Testis (tissue), 3 donors: Measurements from ENCODE around the gene CAMKK1. TPM values are rescaled to one million over a fixed set of nuclear protein-coding genes. Genes with fewer than 3 reads are reported as not detected.
A peak's percentile ranks its signal among the peaks of the same experiment; 100 is the strongest.

Experiments
- DNase-seq: peaks from one replicate; pipeline ENCODE4 v3.0.0-alpha.2; 2019
- H3K27ac ChIP-seq, 2 donors: fragments of 200-600 bp; sonication (generic); one replicate each; pipeline ENCODE4 v1.5.1; 2019
- H3K27me3 ChIP-seq: fragments of 200-600 bp; sonication (generic); one replicate; pipeline ENCODE4 v1.5.1; 2019
- H3K36me3 ChIP-seq: fragments of 200-600 bp; sonication (generic); one replicate; pipeline ENCODE4 v1.5.1; 2017; ENCODE audit warnings: low read depth; ENCODE audit errors: missing control alignments
- H3K4me1 ChIP-seq: fragments of 200-600 bp; sonication (generic); one replicate; pipeline ENCODE4 v1.5.1; 2019
- H3K4me3 ChIP-seq, 2 donors: fragments of 200-600 bp; sonication (generic); one replicate each; pipeline ENCODE4 v1.5.1; 2017 to 2019
- H3K9me3 ChIP-seq: fragments of 200-600 bp; sonication (generic); one replicate; pipeline ENCODE4 v1.5.1; 2017
- CTCF ChIP-seq, 3 experiments: fragments of 450-650 bp in 2 of 3; fragments of 200-600 bp in 1 of 3; sonication (generic) in 1 of 3; IDR thresholded peaks; one replicate each; pipeline ENCODE4 v1.5.1; 2016 to 2019; ENCODE audit warnings: antibody characterized with exemption in 3 of 3, mild to moderate bottlenecking in 2 of 3, moderate library complexity in 1 of 3
- POLR2A ChIP-seq: fragments of 450-650 bp; IDR thresholded peaks from one replicate; pipeline ENCODE4 v1.6.1; 2017; ENCODE audit warnings: antibody characterized with exemption, mild to moderate bottlenecking, moderate library complexity
- WGBS, 2 donors: methylation state at CpG; one replicate each; pipeline ENCODE4 v1.1.5; 2018; 5-methylcytosine and 5-hydroxymethylcytosine counted together
- intact Hi-C: fragments of 100-400 bp; cut with DNase I; formaldehyde crosslinking; loops from one replicate; pipeline ENCODE4 v1.15.1; 2023; ENCODE audit warnings: low total_unique reads
- polyA plus RNA-seq: library from polyadenylated mRNA; stranded (reverse); fragments of 350-450 nt; fragmentation: Illumina TruSeq; extraction: RNeasy Lipid Tissue Mini Kit (QIAGEN cat#74804); gene quantifications from one replicate; pipeline ENCODE4 v1.2.3, GENCODE V29; 2014; ENCODE audit warnings: low read depth, low replicate concordance; ENCODE audit not compliant: insufficient read depth
- total RNA-seq, 2 donors: library from RNA; depleted of rRNA; stranded (reverse); fragments of >200 nt; gene quantifications; one replicate each; pipeline ENCODE4 v1.2.3, GENCODE V29; 2016

Gene CAMKK1
- total and polyA plus RNA-seq, 3 donors from 2014 or later, result 18.5 to 21.6 (median 19.7) TPM

DNA sequence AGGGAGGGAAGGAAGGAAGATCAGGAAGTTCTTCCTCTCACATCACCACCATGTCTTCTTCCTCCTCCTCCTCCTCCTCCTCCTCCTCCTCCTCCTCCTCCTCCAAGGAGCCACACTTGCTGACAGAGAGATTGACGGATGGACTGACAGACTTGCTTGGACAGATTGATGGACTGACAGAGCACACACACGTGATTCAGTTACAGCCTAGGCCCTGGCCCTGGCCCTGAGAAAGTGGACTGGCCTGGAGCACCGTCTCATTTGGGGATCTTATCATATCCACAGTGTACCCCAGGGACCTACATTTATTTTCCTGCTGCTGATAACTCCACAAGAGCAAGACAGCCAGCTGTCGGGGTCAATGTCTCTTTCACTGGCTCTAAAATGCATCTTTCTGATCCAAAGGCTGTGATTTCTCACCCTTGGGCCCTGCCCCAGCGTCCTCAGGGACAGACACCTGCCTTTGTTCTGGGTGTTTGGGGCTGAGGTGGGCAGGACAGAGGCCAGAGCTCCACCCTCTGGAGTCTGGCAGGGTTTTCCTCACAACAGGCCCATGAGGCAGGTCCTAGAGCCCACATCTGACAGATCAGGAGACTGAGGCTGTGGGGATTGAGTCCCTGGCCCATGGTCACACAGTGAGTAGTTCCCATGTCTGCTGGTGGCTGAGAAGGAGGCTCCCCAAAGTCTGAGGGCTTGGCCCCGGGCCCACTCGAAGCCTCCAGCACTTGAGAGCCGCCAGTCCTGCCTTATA, 25.7 kb upstream of the CAMKK1 start:
- H3K36me3 ChIP-seq, result no peaks in the 10 kb centered on the region
- no peak overlapping the region for H3K4me3 ChIP-seq
- H3K4me1 ChIP-seq, result peaks cover 26% of the 10 kb centered on the region
- DNase-seq, result no peak
- no peak for TF ChIP-seq CTCF (IDR thresholded peaks at IDR 0.05)
- H3K27me3 ChIP-seq, result no peaks in the 10 kb centered on the region
- WGBS, 2 donors, result 60 to 65% methylated on average over 5 to 8 of the region's 8 CpGs
- intact Hi-C loops, result no loop called here
- H3K9me3 ChIP-seq, result no peaks in the 10 kb centered on the region
- H3K27ac ChIP-seq, result no peak overlapping the region

GRCh38 chr17:3917391-3917931, 24.6 kb upstream of the CAMKK1 start:
- no peaks in the 10 kb centered on the region for H3K36me3 ChIP-seq
- 19 to 23% methylated on average over 6 to 11 of the region's 11 CpGs for WGBS, 2 donors
- H3K4me3 ChIP-seq, result no peak overlapping the region
- no peaks in the 10 kb centered on the region for H3K9me3 ChIP-seq
- peak overlapping the region in 1 of 2 donors; percentile 55 for H3K27ac ChIP-seq
- H3K27me3 ChIP-seq, result no peaks in the 10 kb centered on the region
- intact Hi-C loops, result no loop called here
- peaks cover 27% of the 10 kb centered on the region for H3K4me1 ChIP-seq
- TF ChIP-seq POLR2A, result no peak
- TF ChIP-seq CTCF (IDR thresholded peaks at IDR 0.05), result no peak
- peak; percentile 82 for DNase-seq

- TF ChIP-seq POLR2A, result no peak
- no peak for TF ChIP-seq CTCF (IDR thresholded peaks at IDR 0.05)
- intact Hi-C loops, result no loop called here
- Histone ChIP-seq H3K27ac (no peak overlapping the region), H3K4me1 (peaks cover 27% of the 10 kb centered on the region), H3K9me3 (no peaks in the 10 kb centered on the region), H3K27me3 (no peaks in the 10 kb centered on the region), H3K4me3 (no peak overlapping the region), H3K36me3 (no peaks in the 10 kb centered on the region)
- WGBS, 2 donors, result 62 to 80% methylated on average over 1 to 10 of the region's 10 CpGs
- DNase-seq, result no peak
Measured at GRCh38 chr17:3916825-3917224, 24.0 kb upstream of the CAMKK1 start.

GRCh38 chr17:3915995-3916696, 23.3 kb upstream of the CAMKK1 start, which contains the start of gene P2RX1:
TSS of gene P2RX1 (minus strand) at chr17:3916465. CDS start at chr17:3916225, 240 bp downstream.
- peaks cover 27% of the 10 kb centered on the region for H3K4me1 ChIP-seq
- no peaks in the 10 kb centered on the region for H3K9me3 ChIP-seq
- no peaks in the 10 kb centered on the region for H3K36me3 ChIP-seq
- 74 to 82% methylated on average over 21 to 28 of the region's 28 CpGs for WGBS, 2 donors
- intact Hi-C loops, result no loop called here
- TF ChIP-seq CTCF (IDR thresholded peaks at IDR 0.05), result no peak
- no peak for TF ChIP-seq POLR2A
- no peak within 1 kb of the TSS for H3K4me3 ChIP-seq
- DNase-seq, result peak; percentile 59
- peak within 1 kb of the TSS in 1 of 2 donors; percentile 55 for H3K27ac ChIP-seq
- no peaks in the 10 kb centered on the region for H3K27me3 ChIP-seq
